Small intestine (tissue), 7 donors: ENCODE measurements around the gene DENND4C. TPM values are rescaled to one million over a fixed set of nuclear protein-coding genes. Genes with fewer than 3 reads are reported as not detected.
"Not testable (repeated sequence)": the region's sequence is repeated elsewhere in the genome, so short reads cannot be mapped to it uniquely, and the experiment has no call there.

ENCODE experiments used
- DNase-seq, 2 donors: peaks; one replicate each; pipeline versions ENCODE4 v3.0.0 to v3.0.0-alpha.2; 2013
- FAIRE-seq: peaks from 2 replicates; lab custom pipeline; 2012; peaks lifted over from hg19 to GRCh38; lab: Jason Lieb, UNC
- H3K27ac ChIP-seq, 3 donors: one replicate each; pipeline ENCODE4 v1.5.1; 2013; ENCODE audit warnings: low read length in 2 of 3, mild to moderate bottlenecking in 2 of 3, control low read depth in 1 of 3, inconsistent platforms in 1 of 3, low read depth in 1 of 3, moderate library complexity in 1 of 3
- H3K27me3 ChIP-seq, 3 donors: one replicate each; pipeline ENCODE4 v1.6.1; 2013; ENCODE audit warnings: low read length in 3 of 3, inconsistent platforms in 1 of 3; ENCODE audit not compliant: control insufficient read depth in 3 of 3, insufficient read depth in 3 of 3
- H3K36me3 ChIP-seq, 3 donors: one replicate each; pipeline ENCODE4 v1.6.1; 2013; ENCODE audit warnings: low read length in 3 of 3, inconsistent platforms in 1 of 3, low read depth in 1 of 3, mild to moderate bottlenecking in 1 of 3, moderate library complexity in 1 of 3; ENCODE audit not compliant: control insufficient read depth in 3 of 3, insufficient read depth in 2 of 3
- H3K4me1 ChIP-seq, 3 donors: one replicate each; pipeline ENCODE4 v1.6.1; 2013; ENCODE audit warnings: low read length in 2 of 3, inconsistent platforms in 1 of 3, low read depth in 1 of 3, mild to moderate bottlenecking in 1 of 3, moderate library complexity in 1 of 3; ENCODE audit not compliant: control insufficient read depth in 3 of 3, insufficient read depth in 2 of 3
- H3K4me3 ChIP-seq, 3 donors: one replicate each; pipeline ENCODE4 v1.5.1; 2013; ENCODE audit warnings: low read length in 3 of 3, control low read depth in 1 of 3, inconsistent platforms in 1 of 3, low read depth in 1 of 3, mild to moderate bottlenecking in 1 of 3, moderate library complexity in 1 of 3
- H3K9me3 ChIP-seq, 2 donors: one replicate each; pipeline ENCODE4 v1.6.1; 2013; ENCODE audit warnings: low read depth in 1 of 2, low read length in 1 of 2; ENCODE audit not compliant: control insufficient read depth in 2 of 2, insufficient read depth in 1 of 2
- WGBS, 3 donors: extraction: QIAGEN DNeasy Blood & Tissue Kit; methylation state at CpG; one replicate each; pipeline ENCODE4 v1.1.7; 2013; 5-methylcytosine and 5-hydroxymethylcytosine counted together
- polyA plus RNA-seq, 4 donors: library from polyadenylated mRNA; stranded (reverse) in 3 of 4; unstranded in 1 of 4; fragments of 200-250 nt in 3 of 4; fragments of 120-200 nt in 1 of 4; gene quantifications; one replicate each; pipeline versions ENCODE4 v1.2.1 to v1.2.3, GENCODE V29; 2013
- donor health status: healthy with polysubstance abuse.
- donor health status: control.
- donor health status: control.
- donor health status: Bipolar disorder and iron deficiency.
- donor health status: healthy.

Gene DENND4C
- polyA plus RNA-seq, 4 donors: 13.8 to 45.6 (median 17.7) TPM

DNA sequence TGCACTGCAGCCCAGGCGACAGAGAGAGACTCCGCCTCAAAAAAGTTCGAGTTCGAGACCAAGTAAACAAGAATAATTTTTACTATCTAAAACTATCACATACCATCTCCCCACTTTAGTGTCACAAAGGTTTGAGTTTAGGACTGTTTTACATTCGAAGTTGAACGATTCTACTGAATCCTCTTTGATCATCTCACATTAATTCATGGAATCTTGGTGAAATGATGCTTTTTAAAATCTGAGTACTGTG is 150.3 kb downstream of the DENND4C start:
- Histone ChIP-seq H3K4me3 (peak overlapping the region; percentile 55 to 97 (median 80)), H3K27ac (peak overlapping the region; percentile 95 to 99 (median 96))
- no peak for FAIRE-seq

DNA sequence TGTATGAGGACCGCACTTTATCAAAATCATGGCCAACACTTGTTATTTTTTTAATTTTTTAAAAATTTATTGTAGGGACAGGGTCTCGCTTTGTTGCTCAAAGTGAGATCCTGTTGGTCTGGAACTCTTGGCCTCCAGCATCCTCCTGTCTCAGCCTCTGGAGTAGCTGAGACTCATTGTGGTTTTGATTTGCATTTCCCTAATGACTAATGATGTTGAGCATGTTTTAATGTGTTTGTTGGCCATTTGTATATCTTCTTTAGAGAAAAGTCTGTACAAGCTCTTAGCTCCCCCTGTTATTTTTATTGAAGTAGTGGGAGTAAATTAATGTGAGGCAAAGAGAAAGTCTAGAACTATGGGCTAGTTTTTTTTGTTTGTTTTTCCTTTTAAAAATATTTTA is 151.2 kb downstream of the DENND4C start:
- Histone ChIP-seq H3K9me3 (no peaks in the 10 kb centered on the region), H3K27me3 (no peaks in the 10 kb centered on the region), H3K27ac (no peak overlapping the region), H3K4me1 (peaks cover 0 to 9% (median 3%) of the 10 kb centered on the region in 3 donors), H3K36me3 (peaks cover 3 to 9% (median 8%) of the 10 kb centered on the region in 3 donors), H3K4me3 (no peak overlapping the region)
- FAIRE-seq (no peak), DNase-seq (no peak)
- WGBS, 3 donors: 88 to 96% (median 92%) methylated on average over 2 of the region's 2 CpGs

More for the DNA sequence above, 150.3 kb downstream of the DENND4C start:
- DNase-seq: peak in 1 of 2 donors; percentile 30
- Histone ChIP-seq H3K36me3 (peaks cover 6 to 16% (median 11%) of the 10 kb centered on the region in 3 donors), H3K27me3 (no peaks in the 10 kb centered on the region), H3K4me1 (peaks cover 0 to 9% (median 3%) of the 10 kb centered on the region in 3 donors), H3K9me3 (no peaks in the 10 kb centered on the region)
- 34 to 36% (median 35%) methylated on average over 6 of the region's 6 CpGs for WGBS, 3 donors

DNA sequence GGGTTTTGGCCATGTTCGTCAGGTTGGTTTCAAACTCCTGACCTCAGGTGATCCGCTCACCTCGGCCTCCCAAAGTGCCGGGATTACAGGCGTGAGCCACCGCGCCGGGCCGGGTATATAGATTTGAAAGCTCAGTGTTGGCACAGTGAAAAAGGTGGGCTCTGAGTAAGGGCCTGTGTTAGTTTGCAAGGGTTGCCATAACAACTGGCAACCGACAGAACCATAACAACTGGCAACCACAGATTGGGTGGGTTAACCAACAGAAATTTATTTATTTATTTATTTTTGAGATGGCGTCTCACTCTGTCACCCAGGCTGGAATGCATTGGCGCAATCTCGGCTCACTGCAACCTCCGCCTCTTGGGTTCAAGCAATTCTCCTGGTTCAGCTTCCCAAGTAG is 154.7 kb downstream of the DENND4C start:
- H3K4me3 ChIP-seq, FAIRE-seq, H3K27ac ChIP-seq, H3K9me3 ChIP-seq, H3K27me3 ChIP-seq, H3K4me1 ChIP-seq, H3K36me3 ChIP-seq, DNase-seq: not testable (repeated sequence)
- WGBS, 3 donors: 96 to 97% (median 97%) methylated on average over 14 of the region's 14 CpGs

DNA sequence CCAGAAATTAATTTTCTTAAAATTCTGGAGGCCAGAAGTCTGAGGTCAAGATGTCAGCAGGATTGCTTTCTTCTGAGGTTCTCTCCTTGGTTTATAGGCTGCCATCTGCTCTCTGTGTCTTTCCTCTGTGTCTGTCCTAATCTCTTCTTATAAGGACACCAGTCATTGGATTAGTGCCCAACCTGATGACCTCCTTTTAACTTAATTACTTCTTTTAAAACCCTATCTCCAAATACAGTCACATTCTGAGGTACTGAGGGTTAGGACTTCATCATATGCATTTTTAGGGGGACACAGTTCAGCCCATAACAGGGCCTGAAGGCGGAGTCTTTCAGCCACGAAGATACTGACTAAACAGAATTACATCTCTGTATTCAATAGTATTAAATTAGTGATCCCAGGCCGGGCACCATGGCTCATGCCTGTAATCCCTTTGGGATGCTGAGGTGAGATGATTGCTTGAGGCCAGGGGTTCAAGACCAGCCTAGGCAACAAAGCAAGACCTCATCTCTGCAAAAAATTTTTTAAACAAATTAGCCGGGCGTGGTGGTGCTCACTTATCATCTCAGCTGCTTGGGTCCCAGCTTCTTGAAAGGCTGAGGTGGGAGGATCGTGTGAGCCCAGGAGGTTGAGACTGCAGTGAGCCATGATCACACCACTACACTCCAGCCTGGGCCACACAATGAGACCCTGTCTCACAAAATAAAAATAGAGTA is 155.5 kb downstream of the DENND4C start:
- Histone ChIP-seq H3K27me3 (no peaks in the 10 kb centered on the region), H3K4me1 (no peaks in the 10 kb centered on the region), H3K27ac (no peak overlapping the region), H3K36me3 (no peaks in the 10 kb centered on the region), H3K9me3 (no peaks in the 10 kb centered on the region), H3K4me3 (no peak overlapping the region)
- FAIRE-seq (no peak), DNase-seq (no peak)
- WGBS, 3 donors: 89 to 95% (median 91%) methylated on average over 6 of the region's 6 CpGs

DNA sequence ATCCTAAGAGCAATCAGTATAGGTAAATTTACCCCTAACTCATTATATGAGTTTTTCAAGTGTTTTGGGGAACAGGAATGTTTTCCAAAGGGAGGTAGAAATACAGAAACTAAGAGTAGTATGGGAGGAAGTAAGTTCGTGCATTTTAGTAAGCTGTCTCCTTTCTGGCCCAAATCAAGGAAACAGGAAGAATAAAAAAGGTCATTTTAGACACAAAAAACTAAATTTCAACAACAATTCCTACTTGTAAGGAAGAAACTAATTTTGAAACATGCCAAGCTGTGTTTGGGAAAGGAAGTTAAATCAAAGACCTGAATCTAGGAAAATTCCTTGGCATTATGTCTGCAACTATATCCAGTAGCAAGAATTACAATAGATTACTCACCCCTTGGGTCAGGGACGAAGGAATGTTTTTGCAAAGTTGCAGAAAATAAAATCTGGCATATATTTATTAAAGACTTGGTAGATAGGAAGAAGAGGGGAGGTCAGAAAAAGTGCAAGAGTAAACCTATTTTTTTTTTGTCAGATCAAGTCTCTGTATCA is 156.1 kb downstream of the DENND4C start:
- Histone ChIP-seq H3K27me3 (no peaks in the 10 kb centered on the region), H3K4me1 (no peaks in the 10 kb centered on the region), H3K27ac (no peak overlapping the region), H3K36me3 (no peaks in the 10 kb centered on the region), H3K4me3 (no peak overlapping the region), H3K9me3 (no peaks in the 10 kb centered on the region)
- FAIRE-seq (no peak), DNase-seq (no peak)
- WGBS, 3 donors: 55 to 83% (median 75%) methylated on average over 2 of the region's 2 CpGs

DNA sequence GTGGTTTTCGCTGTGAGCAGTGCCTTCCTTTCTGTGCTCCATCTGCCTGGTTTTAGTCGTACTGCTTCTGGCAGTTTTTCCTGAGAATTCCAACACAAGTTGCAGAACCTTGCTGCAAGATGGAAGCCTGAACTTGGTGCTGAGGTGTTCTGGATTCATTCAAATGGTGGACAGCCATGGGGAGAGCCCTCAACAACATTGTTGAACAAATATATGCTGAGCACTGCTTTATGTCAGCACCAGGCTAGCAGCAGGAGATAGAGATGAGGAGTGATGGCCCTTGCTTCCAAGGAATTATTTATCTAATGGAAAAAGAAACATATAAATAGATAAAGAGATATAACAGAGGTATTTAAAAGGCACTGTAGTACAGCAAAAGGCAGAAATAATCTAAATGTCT is 156.8 kb downstream of the DENND4C start:
- Histone ChIP-seq H3K36me3 (no peaks in the 10 kb centered on the region), H3K4me1 (no peaks in the 10 kb centered on the region), H3K27ac (no peak overlapping the region), H3K27me3 (no peaks in the 10 kb centered on the region), H3K4me3 (no peak overlapping the region), H3K9me3 (no peaks in the 10 kb centered on the region)
- FAIRE-seq: no peak
- WGBS, 3 donors: 63 to 91% (median 83%) methylated on average over 2 of the region's 2 CpGs
- DNase-seq: no peak

DNA sequence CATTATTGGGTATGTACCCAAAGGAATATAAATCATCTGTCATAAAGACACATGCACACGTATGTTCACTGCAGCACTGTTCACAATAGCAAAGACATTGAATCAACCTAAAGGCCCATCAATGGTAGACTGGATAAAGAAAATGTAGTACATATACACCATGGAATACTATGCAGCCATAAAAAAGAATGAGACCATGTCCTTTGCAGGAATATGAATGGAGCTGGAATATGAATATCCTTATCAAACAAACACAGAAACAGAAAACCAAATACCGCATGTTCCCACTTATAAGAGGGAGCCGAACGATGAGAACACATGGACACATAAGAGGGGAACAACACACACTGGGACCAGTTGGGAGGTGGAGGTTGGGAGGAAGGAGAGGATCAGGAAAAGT is 159.0 kb downstream of the DENND4C start:
- DNase-seq, H3K36me3 ChIP-seq, FAIRE-seq, H3K4me1 ChIP-seq, H3K27ac ChIP-seq, H3K4me3 ChIP-seq, H3K27me3 ChIP-seq, H3K9me3 ChIP-seq: not testable (repeated sequence)
- 97 to 98% (median 97%) methylated on average over 4 of the region's 4 CpGs for WGBS, 3 donors

DNA sequence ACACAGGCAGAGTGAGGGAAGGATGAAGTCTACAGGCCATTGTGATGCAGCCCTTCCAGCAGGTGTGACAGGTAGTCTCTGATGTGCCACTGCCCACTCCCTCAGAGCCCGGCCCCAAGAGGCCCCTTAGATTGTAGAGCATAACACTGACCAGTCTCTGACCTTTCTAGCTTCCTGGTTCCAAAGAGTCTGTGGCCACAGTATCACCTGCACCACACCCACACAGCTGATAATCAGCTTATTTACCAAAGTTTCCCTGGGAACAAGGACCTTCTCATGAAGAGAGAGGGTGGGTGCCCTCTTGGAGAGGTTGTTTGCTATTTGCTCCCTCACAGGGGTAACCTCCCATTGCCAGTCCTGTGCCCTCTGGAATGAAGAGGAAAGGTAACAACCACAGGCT is 167.4 kb downstream of the DENND4C start:
- peaks cover 0 to 16% of the 10 kb centered on the region in 2 donors for H3K9me3 ChIP-seq
- 7 to 47% (median 13%) methylated on average over 1 of the region's 1 CpG for WGBS, 3 donors
- H3K36me3 ChIP-seq: no peaks in the 10 kb centered on the region
- no peak overlapping the region for H3K4me3 ChIP-seq
- H3K4me1 ChIP-seq: peaks cover 2 to 7% (median 5%) of the 10 kb centered on the region in 3 donors
- H3K27ac ChIP-seq: peak overlapping the region in 2 of 3 donors; percentile 24 to 52
- no peak for FAIRE-seq
- H3K27me3 ChIP-seq: no peaks in the 10 kb centered on the region
- peak; percentile 69 to 72 for DNase-seq
